Testis (tissue), 3 donors: ENCODE measurements around the gene SLC1A1. TPM values are rescaled to one million over a fixed set of nuclear protein-coding genes. Genes with fewer than 3 reads are reported as not detected.

Experiments used
- DNase-seq: peaks from one replicate; pipeline ENCODE4 v3.0.0-alpha.2; 2019
- H3K27ac ChIP-seq, 2 donors: fragments of 200-600 bp; sonication (generic); one replicate each; pipeline ENCODE4 v1.5.1; 2019
- H3K27me3 ChIP-seq: fragments of 200-600 bp; sonication (generic); one replicate; pipeline ENCODE4 v1.5.1; 2019
- H3K36me3 ChIP-seq: fragments of 200-600 bp; sonication (generic); one replicate; pipeline ENCODE4 v1.5.1; 2017; ENCODE audit warnings: low read depth; ENCODE audit errors: missing control alignments
- H3K4me1 ChIP-seq: fragments of 200-600 bp; sonication (generic); one replicate; pipeline ENCODE4 v1.5.1; 2019
- H3K4me3 ChIP-seq, 2 donors: fragments of 200-600 bp; sonication (generic); one replicate each; pipeline ENCODE4 v1.5.1; 2017 to 2019
- H3K9me3 ChIP-seq: fragments of 200-600 bp; sonication (generic); one replicate; pipeline ENCODE4 v1.5.1; 2017
- CTCF ChIP-seq, 3 experiments: fragments of 450-650 bp in 2 of 3; fragments of 200-600 bp in 1 of 3; sonication (generic) in 1 of 3; IDR thresholded peaks; one replicate each; pipeline ENCODE4 v1.5.1; 2016 to 2019; ENCODE audit warnings: antibody characterized with exemption in 3 of 3, mild to moderate bottlenecking in 2 of 3, moderate library complexity in 1 of 3
- POLR2A ChIP-seq: fragments of 450-650 bp; IDR thresholded peaks from one replicate; pipeline ENCODE4 v1.6.1; 2017; ENCODE audit warnings: antibody characterized with exemption, mild to moderate bottlenecking, moderate library complexity
- WGBS, 2 donors: methylation state at CpG; one replicate each; pipeline ENCODE4 v1.1.5; 2018; 5-methylcytosine and 5-hydroxymethylcytosine counted together
- intact Hi-C: fragments of 100-400 bp; cut with DNase I; formaldehyde crosslinking; loops from one replicate; pipeline ENCODE4 v1.15.1; 2023; ENCODE audit warnings: low total_unique reads
- polyA plus RNA-seq: library from polyadenylated mRNA; stranded (reverse); fragments of 350-450 nt; fragmentation: Illumina TruSeq; extraction: RNeasy Lipid Tissue Mini Kit (QIAGEN cat#74804); gene quantifications from one replicate; pipeline ENCODE4 v1.2.3, GENCODE V29; 2014; ENCODE audit warnings: low read depth, low replicate concordance; ENCODE audit not compliant: insufficient read depth
- total RNA-seq, 2 donors: library from RNA; depleted of rRNA; stranded (reverse); fragments of >200 nt; gene quantifications; one replicate each; pipeline ENCODE4 v1.2.3, GENCODE V29; 2016

The SLC1A1 gene
- total and polyA plus RNA-seq, 3 donors from 2014 or later, result 0.63 to 1.2 (median 1.1) TPM

GRCh38 chr9:4573176-4573575, 82.9 kb downstream of the SLC1A1 start:
- intact Hi-C loops, result no loop called here
- no peaks in the 10 kb centered on the region for H3K27me3 ChIP-seq
- H3K27ac ChIP-seq, result no peak overlapping the region
- H3K4me3 ChIP-seq, result no peak overlapping the region
- H3K4me1 ChIP-seq, result no peaks in the 10 kb centered on the region
- DNase-seq, result no peak
- TF ChIP-seq POLR2A, result no peak
- no peak for TF ChIP-seq CTCF (IDR thresholded peaks at IDR 0.05)
- no peaks in the 10 kb centered on the region for H3K36me3 ChIP-seq
- WGBS, 2 donors, result 79 to 80% methylated on average over 4 of the region's 4 CpGs
- no peaks in the 10 kb centered on the region for H3K9me3 ChIP-seq

DNA sequence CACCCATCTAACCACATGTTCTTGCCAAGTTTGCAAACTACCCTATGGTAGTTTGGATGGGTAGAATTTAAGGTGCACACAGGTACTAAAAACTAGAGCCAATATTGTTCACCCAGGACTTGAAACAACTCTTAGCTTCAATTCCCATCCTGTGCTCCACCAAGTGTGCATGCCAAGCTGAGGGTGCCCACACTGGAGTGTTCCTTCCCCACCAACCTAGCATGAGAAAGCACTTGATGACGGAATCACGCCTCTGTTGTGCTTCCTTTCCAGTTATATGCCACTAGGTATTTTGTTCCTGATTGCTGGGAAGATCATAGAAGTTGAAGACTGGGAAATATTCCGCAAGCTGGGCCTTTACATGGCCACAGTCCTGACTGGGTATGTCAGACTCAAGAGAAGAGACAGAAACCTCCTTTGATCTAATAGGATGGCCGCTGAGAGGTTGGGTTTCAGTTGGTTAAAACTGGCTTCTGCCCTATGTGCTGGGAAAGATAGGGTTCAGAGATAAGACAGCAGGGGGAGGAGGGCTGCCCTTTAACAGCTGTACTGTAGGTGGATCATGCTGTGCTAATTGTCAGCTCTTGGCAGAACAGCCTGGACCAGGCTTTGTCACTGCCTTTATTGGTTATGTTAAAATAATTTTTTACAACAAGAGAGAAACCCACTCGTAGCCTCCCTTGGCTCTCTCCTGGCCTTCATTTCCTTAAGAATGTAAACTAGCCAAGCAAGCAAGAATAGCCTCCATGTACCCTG, 83.5 kb downstream of the SLC1A1 start:
- no peak overlapping the region for H3K27ac ChIP-seq
- intact Hi-C loops, result no loop called here
- no peaks in the 10 kb centered on the region for H3K36me3 ChIP-seq
- no peaks in the 10 kb centered on the region for H3K4me1 ChIP-seq
- no peak for DNase-seq
- TF ChIP-seq CTCF (IDR thresholded peaks at IDR 0.05), result no peak
- no peak for TF ChIP-seq POLR2A
- H3K27me3 ChIP-seq, result no peaks in the 10 kb centered on the region
- H3K4me3 ChIP-seq, result no peak overlapping the region
- 72 to 75% methylated on average over 5 of the region's 5 CpGs for WGBS, 2 donors
- H3K9me3 ChIP-seq, result no peaks in the 10 kb centered on the region

DNA sequence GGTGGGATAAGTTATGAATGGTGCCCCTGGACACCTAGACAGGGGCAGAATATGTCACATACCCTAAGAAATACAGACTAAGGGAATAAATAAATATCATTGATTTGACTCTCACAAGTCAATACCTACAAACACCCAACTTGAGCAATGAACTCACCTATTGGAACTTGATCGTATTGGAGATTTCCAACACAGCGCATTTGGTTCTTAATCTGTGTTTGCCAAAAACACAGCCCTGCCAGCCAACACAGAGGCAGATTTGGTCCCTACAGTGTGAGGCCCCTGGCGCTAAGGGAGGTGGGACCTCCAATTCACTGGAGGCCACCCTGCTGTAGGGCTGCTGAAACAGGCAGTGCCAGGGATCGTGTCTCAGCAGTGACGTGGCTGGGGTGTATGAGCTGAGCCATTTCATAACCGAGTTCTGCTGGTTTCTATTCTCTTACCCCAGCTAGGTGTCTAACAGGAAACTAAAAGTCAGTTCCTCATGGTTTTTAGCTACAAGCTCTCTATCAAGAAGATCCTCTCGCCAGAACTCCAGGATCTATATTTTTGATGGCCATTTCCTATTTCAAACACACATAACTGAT, 84.5 kb downstream of the SLC1A1 start:
- TF ChIP-seq CTCF (IDR thresholded peaks at IDR 0.05) (no peak), POLR2A (no peak)
- no peaks in the 10 kb centered on the region for H3K36me3 ChIP-seq
- no peak overlapping the region for H3K27ac ChIP-seq
- H3K9me3 ChIP-seq, result no peaks in the 10 kb centered on the region
- H3K4me3 ChIP-seq, result no peak overlapping the region
- DNase-seq, result no peak
- no peaks in the 10 kb centered on the region for H3K4me1 ChIP-seq
- 84 to 99% methylated on average over 7 of the region's 7 CpGs for WGBS, 2 donors
- intact Hi-C loops, result no loop called here
- no peaks in the 10 kb centered on the region for H3K27me3 ChIP-seq

DNA sequence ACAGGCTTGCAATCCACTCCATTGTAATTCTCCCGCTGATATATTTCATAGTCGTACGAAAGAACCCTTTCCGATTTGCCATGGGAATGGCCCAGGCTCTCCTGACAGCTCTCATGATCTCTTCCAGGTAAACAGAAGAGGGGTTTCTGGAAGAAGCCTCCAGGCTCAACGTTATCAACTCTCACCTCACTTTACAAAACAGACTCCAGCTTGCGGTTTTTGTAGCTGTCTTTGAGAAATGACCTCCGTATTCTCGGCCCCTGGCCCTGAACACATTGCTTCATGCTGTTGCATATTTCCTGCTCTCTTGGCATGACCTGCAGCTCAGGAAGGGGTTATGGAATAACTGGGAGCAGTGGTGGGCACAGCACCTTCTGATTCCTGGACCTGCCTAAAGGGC, 85.7 kb downstream of the SLC1A1 start:
- TF ChIP-seq POLR2A, result no peak
- TF ChIP-seq CTCF (IDR thresholded peaks at IDR 0.05), result no peak
- Histone ChIP-seq H3K36me3 (no peaks in the 10 kb centered on the region), H3K4me3 (no peak overlapping the region), H3K9me3 (no peaks in the 10 kb centered on the region), H3K27me3 (no peaks in the 10 kb centered on the region), H3K27ac (no peak overlapping the region), H3K4me1 (no peaks in the 10 kb centered on the region)
- DNase-seq, result no peak
- intact Hi-C loops, result no loop called here
- 92% methylated on average over 8 of the region's 8 CpGs for WGBS, 2 donors

- no peaks in the 10 kb centered on the region for H3K9me3 ChIP-seq
- intact Hi-C loops, result no loop called here
- TF ChIP-seq POLR2A, result no peak
- TF ChIP-seq CTCF (IDR thresholded peaks at IDR 0.05), result no peak
- WGBS, 2 donors, result 88 to 96% methylated on average over 8 of the region's 8 CpGs
- no peak for DNase-seq
- no peak overlapping the region for H3K4me3 ChIP-seq
- H3K27ac ChIP-seq, result no peak overlapping the region
- no peaks in the 10 kb centered on the region for H3K36me3 ChIP-seq
- no peaks in the 10 kb centered on the region for H3K27me3 ChIP-seq
- H3K4me1 ChIP-seq, result no peaks in the 10 kb centered on the region
Measured at GRCh38 chr9:4576448-4576847, 86.2 kb downstream of the SLC1A1 start.
